H1 (cell line): ENCODE data around the gene DDB1. TPM values are rescaled to one million over a fixed set of nuclear protein-coding genes. Genes with fewer than 3 reads are reported as not detected.

Experiments
- ASH2L ChIP-seq: fragments of 200-600, 300-600 bp; sonication (generic); IDR thresholded peaks from one replicate; pipeline ENCODE4 v1.7.1; 2017; ENCODE audit warnings: low read length
- BCL11A ChIP-seq, 2 experiments: IDR thresholded peaks; one replicate each; pipeline ENCODE4 v1.6.1; 2011; ENCODE audit warnings: low read depth in 2 of 2, low read length in 2 of 2, mild to moderate bottlenecking in 2 of 2
- KDM4A ChIP-seq: IDR thresholded peaks from one replicate; pipeline ENCODE4 v1.7.1; 2012; ENCODE audit warnings: low read depth, mild to moderate bottlenecking, moderate library complexity, low read length, inconsistent platforms; ENCODE audit not compliant: severe bottlenecking
- MAX ChIP-seq: IDR thresholded peaks from 2 replicates; pipeline ENCODE4 v1.6.1; 2012; ENCODE audit warnings: inconsistent platforms
- PHF8 ChIP-seq: fragments of 200-600 bp; sonication (generic); conservative IDR thresholded peaks from 2 replicates; pipeline ENCODE4 v1.7.1; 2012; ENCODE audit warnings: low read depth, mild to moderate bottlenecking, inconsistent platforms, low read length, moderate library complexity
- POLR2A ChIP-seq, 2 experiments: IDR thresholded peaks; 1 replicate in 1 of 2; 2 replicates in 1 of 2; pipeline ENCODE4 v1.6.1; 2011; ENCODE audit warnings: low read depth in 2 of 2, low read length in 2 of 2, mild to moderate bottlenecking in 2 of 2; ENCODE audit errors: control extremely low read depth in 1 of 2
- POLR2AphosphoS5 ChIP-seq: IDR thresholded peaks from 2 replicates; pipeline ENCODE4 v1.6.1; 2011; ENCODE audit warnings: low read depth, low read length
- POU5F1 ChIP-seq: IDR thresholded peaks from 2 replicates; pipeline ENCODE4 v1.6.1; 2011; ENCODE audit warnings: low read depth, mild to moderate bottlenecking, low read length, moderate library complexity
- SIN3A ChIP-seq, 2 experiments: IDR thresholded peaks in 1 of 2; conservative IDR thresholded peaks in 1 of 2; 2 replicates each; pipeline ENCODE4 v1.6.1; 2011 to 2012; ENCODE audit warnings: low read length in 2 of 2, improper control_type of control experiment in 1 of 2, low read depth in 1 of 2, mild to moderate bottlenecking in 1 of 2
- SRF ChIP-seq: IDR thresholded peaks from 2 replicates; pipeline ENCODE4 v1.6.1; 2011; ENCODE audit warnings: mild to moderate bottlenecking, low read depth, low read length, moderate library complexity
- SUZ12 ChIP-seq: fragments of 200-600 bp; sonication (generic); IDR thresholded peaks from 2 replicates; pipeline ENCODE4 v1.6.1; 2012; ENCODE audit warnings: mild to moderate bottlenecking, inconsistent platforms, low read length, moderate library complexity, mixed read lengths
- TAF1 ChIP-seq: IDR thresholded peaks from 2 replicates; pipeline ENCODE4 v1.6.1; 2011; ENCODE audit warnings: mild to moderate bottlenecking, low read depth, low read length
- polyA plus RNA-seq, 7 experiments: library from polyadenylated mRNA; depleted of rRNA in 3 of 7; stranded (reverse) in 5 of 7; unstranded in 2 of 7; fragments of >200 nt in 5 of 7; fragments of 200-250 nt in 2 of 7; gene quantifications; 1 replicate in 5 of 7; 2 replicates in 1 of 7; 4 replicates in 1 of 7; pipeline versions ENCODE4 v1.2.1 to v1.2.3, GENCODE V29; 2011 to 2013; ENCODE audit warnings: missing spikeins in 2 of 7, mixed read lengths in 2 of 7
- total RNA-seq: library from RNA; stranded (reverse); fragmentation: NEBNext Ultra II Directional; extraction: Animal tissue kit (Norgen Biotek cat#: 25700); gene quantifications from 2 replicates; pipeline ENCODE4 v1.2.1, GENCODE V29; 2021

The DDB1 gene
- total and polyA plus RNA-seq, 2 of the 8 experiments (the other 6 are each of a cell fraction or from before 2014, with no cell fraction given), result 275 to 306 TPM

- TF ChIP-seq TAF1, result peak; percentile 45; the same call in 1 of the 2 replicates
- peak; percentile 73; the same call in 1 of the 2 replicates for TF ChIP-seq PHF8
- TF ChIP-seq SIN3A (conservative IDR thresholded peaks at IDR 0.05 in 1 of 2, IDR thresholded peaks at IDR 0.05 in 1 of 2; ENCODE audit: low read depth in 1 of 2, low read length in 2 of 2), result peak in 1 of 2 experiments; percentile 5; a peak in 1 of 4 replicates
- peak in 1 of 2 experiments; percentile 26; a peak in 2 of 3 replicates for TF ChIP-seq POLR2A (IDR thresholded peaks at IDR 0.05; ENCODE audit: control extremely low read depth in 1 of 2, low read depth in 2 of 2, low read length in 2 of 2)
- TF ChIP-seq SUZ12, result peak; percentile 31; the same call in 1 of the 2 replicates
- no peak for TF ChIP-seq SRF
- TF ChIP-seq POLR2AphosphoS5, result peak; percentile 43; the same call in 1 of the 2 replicates
- TF ChIP-seq MAX, result peak; percentile 52; the same call in 1 of the 2 replicates
- TF ChIP-seq POU5F1, result no peak
- peak; percentile 43 for TF ChIP-seq ASH2L
- TF ChIP-seq BCL11A (IDR thresholded peaks at IDR 0.05; ENCODE audit: low read depth in 2 of 2, low read length in 2 of 2), result no peak
- TF ChIP-seq KDM4A, result peak; percentile 95
Measured at GRCh38 chr11:61294717-61295595, 37.9 kb downstream of the DDB1 start, which contains the start of gene VWCE (continued).
